HG03439 (cell line): ENCODE results near the gene FOXC2.

Source experiments
- ATAC-seq: cut with Tn5 transposase; IDR thresholded peaks from one replicate; pipeline ENCODE4 v1.9.1; 2021; ENCODE audit warnings: mild to moderate bottlenecking, moderate library complexity; ENCODE audit not compliant: unreplicated experiment

Gene FOXC2

GRCh38 chr16:86572606-86573005 is 6.0 kb downstream of the FOXC2 start:
- ATAC-seq, result no peak

- no peak for ATAC-seq
Observed at GRCh38 chr16:86573215-86573614, 6.6 kb downstream of the FOXC2 start.

- ATAC-seq, result no peak
Observed at GRCh38 chr16:86573646-86574508, 7.2 kb downstream of the FOXC2 start.

GRCh38 chr16:86574646-86575045 is 8.0 kb downstream of the FOXC2 start:
- no peak for ATAC-seq

GRCh38 chr16:86575095-86575685 is 8.6 kb downstream of the FOXC2 start:
- ATAC-seq, result no peak

- no peak for ATAC-seq
Observed at GRCh38 chr16:86575754-86576557, 9.3 kb downstream of the FOXC2 start.

- no peak for ATAC-seq
Observed at GRCh38 chr16:86576591-86577313, 10.1 kb downstream of the FOXC2 start.

GRCh38 chr16:86577314-86577971 is 10.8 kb downstream of the FOXC2 start:
- ATAC-seq, result no peak

- ATAC-seq, result no peak
Observed at GRCh38 chr16:86578061-86578599, 11.5 kb downstream of the FOXC2 start, which contains the start of gene FOXL1. Gene FOXL1, plus strand, starts transcription at chr16:86578549. Its CDS starts 175 bp downstream, at chr16:86578724.

GRCh38 chr16:86578611-86579267 is 12.1 kb downstream of the FOXC2 start:
- ATAC-seq, result no peak

GRCh38 chr16:86579268-86580062 is 12.8 kb downstream of the FOXC2 start:
- ATAC-seq, result no peak

GRCh38 chr16:86580063-86580790 is 13.6 kb downstream of the FOXC2 start:
- ATAC-seq, result no peak

- ATAC-seq, result no peak
Observed at GRCh38 chr16:86580791-86581170, 14.2 kb downstream of the FOXC2 start.

- no peak for ATAC-seq
Observed at GRCh38 chr16:86581458-86581857, 14.8 kb downstream of the FOXC2 start.

GRCh38 chr16:86584071-86584685 is 17.5 kb downstream of the FOXC2 start:
- ATAC-seq, result no peak

- no peak for ATAC-seq
Observed at GRCh38 chr16:86584726-86585721, 18.4 kb downstream of the FOXC2 start.
